Common myeloid progenitor, CD34-positive (primary cell): ENCODE measurements around the gene FABP1.

ENCODE experiments used
- CTCF ChIA-PET: fragments of 350-600 bp; sonication (Branson Sonifier 250); formaldehyde crosslinking; loops from one replicate; lab custom pipeline; 2021; ENCODE audit warnings: antibody characterized with exemption; lab: Charles Lee
- POLR2A ChIA-PET: fragments of 350-600 bp; sonication (Branson Sonifier 250); formaldehyde crosslinking; loops from one replicate; lab custom pipeline; 2021; ENCODE audit warnings: antibody characterized with exemption; lab: Charles Lee
- DNase-seq, 3 donors: peaks; one replicate each; pipeline versions ENCODE4 v3.0.0 to v3.0.0-alpha.2; 2013
- H3K27ac ChIP-seq, 2 experiments: 1 replicate in 1 of 2; 2 replicates in 1 of 2; pipeline ENCODE4 v1.7.0; 2013; ENCODE audit warnings: inconsistent platforms in 2 of 2, low read length in 2 of 2, mild to moderate bottlenecking in 2 of 2, low read depth in 1 of 2, moderate library complexity in 1 of 2; ENCODE audit not compliant: severe bottlenecking in 2 of 2, insufficient read depth in 1 of 2, poor library complexity in 1 of 2
- H3K27me3 ChIP-seq, 5 experiments: replicated peaks in 2 of 5; 1 replicate in 3 of 5; 2 replicates in 2 of 5; pipeline versions ENCODE4 v1.6.1 to v1.7.0; 2013; ENCODE audit warnings: low read length in 4 of 5, mild to moderate bottlenecking in 2 of 5, moderate library complexity in 2 of 5, inconsistent platforms in 1 of 5; ENCODE audit not compliant: insufficient read depth in 5 of 5, control insufficient read depth in 4 of 5
- H3K36me3 ChIP-seq, 4 experiments: 1 replicate in 2 of 4; 2 replicates in 2 of 4; pipeline versions ENCODE4 v1.6.1 to v1.7.0; 2013; ENCODE audit warnings: low read length in 3 of 4, control low read depth in 1 of 4, mild to moderate bottlenecking in 1 of 4; ENCODE audit not compliant: control insufficient read depth in 4 of 4, insufficient read depth in 4 of 4
- H3K4me1 ChIP-seq, 4 experiments: 1 replicate in 3 of 4; 2 replicates in 1 of 4; pipeline versions ENCODE4 v1.6.1 to v1.7.1; 2013; ENCODE audit warnings: low read length in 3 of 4, mild to moderate bottlenecking in 3 of 4, control low read depth in 1 of 4, inconsistent platforms in 1 of 4, moderate library complexity in 1 of 4; ENCODE audit not compliant: control insufficient read depth in 4 of 4, insufficient read depth in 4 of 4; ENCODE audit errors: control extremely low read depth in 1 of 4
- H3K4me3 ChIP-seq, 7 experiments: 1 replicate in 4 of 7; 2 replicates in 3 of 7; pipeline versions ENCODE4 v1.5.1 to v1.7.0; 2013; ENCODE audit warnings: mild to moderate bottlenecking in 7 of 7, low read length in 6 of 7, moderate library complexity in 6 of 7, inconsistent platforms in 2 of 7, low read depth in 2 of 7, control low read depth in 1 of 7; ENCODE audit not compliant: insufficient read depth in 4 of 7, control insufficient read depth in 1 of 7; ENCODE audit errors: extremely low read depth in 1 of 7
- H3K9me3 ChIP-seq, 5 experiments: 1 replicate in 4 of 5; 2 replicates in 1 of 5; pipeline versions ENCODE4 v1.6.1 to v1.7.1; 2013; ENCODE audit warnings: low read length in 4 of 5, mild to moderate bottlenecking in 2 of 5, inconsistent platforms in 1 of 5, low read depth in 1 of 5, moderate library complexity in 1 of 5; ENCODE audit not compliant: control insufficient read depth in 4 of 5, insufficient read depth in 2 of 5; ENCODE audit errors: control extremely low read depth in 1 of 5
- WGBS: methylation state at CpG from one replicate; pipeline ENCODE4 v1.1.5; 2013; ENCODE audit not compliant: insufficient coverage; 5-methylcytosine and 5-hydroxymethylcytosine counted together

Gene FABP1

GRCh38 chr2:88090446-88091283, 37.2 kb downstream of the FABP1 start:
- no peaks in the 10 kb centered on the region for H3K27me3 ChIP-seq
- WGBS = 80% methylated on average over 5 of the region's 8 CpGs
- peak in 2 of 3 donors; percentile 15 for DNase-seq
- no peaks in the 10 kb centered on the region for H3K36me3 ChIP-seq
- H3K27ac ChIP-seq = no peak overlapping the region
- ChIA-PET CTCF (interaction anchor here (1.8 kb wide), 1 partner anchor 10 kb away, joined by 4 read pairs; no protein-coding TSS in a partner anchor), POLR2A (no interaction called here)
- no peak overlapping the region for H3K4me3 ChIP-seq
- H3K9me3 ChIP-seq = no peaks in the 10 kb centered on the region
- peaks cover 2 to 27% (median 13%) of the 10 kb centered on the region in 4 experiments for H3K4me1 ChIP-seq

GRCh38 chr2:88088999-88089398, 38.9 kb downstream of the FABP1 start:
- no peak overlapping the region for H3K27ac ChIP-seq
- H3K36me3 ChIP-seq = no peaks in the 10 kb centered on the region
- CTCF ChIA-PET = no interaction called here
- POLR2A ChIA-PET = no interaction called here
- no peak overlapping the region for H3K4me3 ChIP-seq
- H3K4me1 ChIP-seq = peaks cover 2 to 27% (median 13%) of the 10 kb centered on the region in 4 experiments
- no peaks in the 10 kb centered on the region for H3K9me3 ChIP-seq
- WGBS = 100% methylated on average over 2 of the region's 2 CpGs
- no peaks in the 10 kb centered on the region for H3K27me3 ChIP-seq
- DNase-seq = no peak

- POLR2A ChIA-PET = no interaction called here
- Histone ChIP-seq H3K27me3 (no peaks in the 10 kb centered on the region), H3K36me3 (no peaks in the 10 kb centered on the region), H3K4me3 (no peak overlapping the region), H3K4me1 (peaks cover 2 to 22% (median 12%) of the 10 kb centered on the region in 4 experiments), H3K9me3 (no peaks in the 10 kb centered on the region), H3K27ac (no peak overlapping the region)
- CTCF ChIA-PET = no interaction called here
- 96% methylated on average over 14 of the region's 17 CpGs for WGBS
- DNase-seq = no peak
Observed at GRCh38 chr2:88087763-88088162, 40.1 kb downstream of the FABP1 start.

GRCh38 chr2:88087073-88087472, 40.8 kb downstream of the FABP1 start:
- Histone ChIP-seq H3K9me3 (no peaks in the 10 kb centered on the region), H3K36me3 (no peaks in the 10 kb centered on the region), H3K4me1 (peaks cover 2 to 16% (median 11%) of the 10 kb centered on the region in 4 experiments), H3K27ac (no peak overlapping the region), H3K4me3 (no peak overlapping the region), H3K27me3 (no peaks in the 10 kb centered on the region)
- POLR2A ChIA-PET = no interaction called here
- WGBS = 100% methylated on average over 2 of the region's 2 CpGs
- CTCF ChIA-PET = no interaction called here
- DNase-seq = no peak

GRCh38 chr2:88086401-88086800, 41.5 kb downstream of the FABP1 start:
- ChIA-PET POLR2A (no interaction called here), CTCF (interaction anchor here (1.0 kb wide), 1 partner anchor 9 kb away, joined by 3 read pairs; no protein-coding TSS in a partner anchor)
- Histone ChIP-seq H3K27ac (no peak overlapping the region), H3K9me3 (no peaks in the 10 kb centered on the region), H3K36me3 (no peaks in the 10 kb centered on the region), H3K27me3 (no peaks in the 10 kb centered on the region), H3K4me3 (no peak overlapping the region), H3K4me1 (peaks cover 2 to 11% (median 9%) of the 10 kb centered on the region in 4 experiments)
- 88% methylated on average over 1 of the region's 9 CpGs for WGBS
- DNase-seq = no peak

- Histone ChIP-seq H3K27ac (no peak overlapping the region), H3K4me3 (no peak overlapping the region), H3K4me1 (peaks cover 2 to 7% (median 5%) of the 10 kb centered on the region in 4 experiments), H3K36me3 (no peaks in the 10 kb centered on the region), H3K27me3 (no peaks in the 10 kb centered on the region), H3K9me3 (no peaks in the 10 kb centered on the region)
- WGBS = 96% methylated on average over 5 of the region's 5 CpGs
- DNase-seq = no peak
- ChIA-PET POLR2A (no interaction called here), CTCF (interaction anchor here (1.0 kb wide), 1 partner anchor 10 kb away, joined by 3 read pairs; no protein-coding TSS in a partner anchor)
Observed at GRCh38 chr2:88085602-88086001, 42.3 kb downstream of the FABP1 start.

GRCh38 chr2:88085099-88085498, 42.8 kb downstream of the FABP1 start:
- Histone ChIP-seq H3K27ac (no peak overlapping the region), H3K27me3 (no peaks in the 10 kb centered on the region), H3K9me3 (no peaks in the 10 kb centered on the region), H3K4me3 (no peak overlapping the region), H3K4me1 (peaks cover 0 to 4% (median 2%) of the 10 kb centered on the region in 4 experiments), H3K36me3 (no peaks in the 10 kb centered on the region)
- no peak for DNase-seq
- ChIA-PET POLR2A (no interaction called here), CTCF (no interaction called here)
- WGBS = 100% methylated on average over 2 of the region's 2 CpGs
